GM19023 (cell line): Measurements from ENCODE around the gene RNF215.

Source experiments
- ATAC-seq: cut with Tn5 transposase; IDR thresholded peaks from one replicate; pipeline ENCODE4 v1.9.1; 2021; ENCODE audit warnings: mild to moderate bottlenecking, moderate library complexity; ENCODE audit not compliant: unreplicated experiment

RNF215 gene

GRCh38 chr22:30386960-30387827 lies at the start of gene RNF215:
TSS of gene RNF215 (minus strand) at chr22:30387411. CDS start at chr22:30387313, 98 bp downstream.
- peak; percentile 63 for ATAC-seq

DNA sequence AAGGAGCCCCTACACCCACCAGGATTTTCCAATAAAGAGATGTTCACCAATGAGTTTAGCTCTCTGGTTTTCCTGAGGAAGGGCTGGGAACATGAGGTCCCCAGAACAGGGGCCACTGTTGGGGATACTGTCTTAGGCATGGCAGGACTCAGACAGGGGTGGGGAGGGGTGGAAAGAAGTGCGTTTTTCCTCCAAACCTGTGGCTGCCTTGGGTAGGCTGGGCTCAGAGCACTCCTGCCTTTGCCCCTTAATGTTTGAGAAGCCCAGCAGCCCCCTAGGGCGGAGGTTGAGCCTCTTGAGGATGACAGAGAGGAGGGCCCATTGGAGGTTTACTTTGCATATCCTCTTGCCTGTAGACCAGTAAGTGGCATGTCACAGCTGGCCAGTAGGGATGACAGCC lies 49.0 kb upstream of the RNF215 start:
- no peak for ATAC-seq

GRCh38 chr22:30435674-30436126 lies 48.5 kb upstream of the RNF215 start:
- no peak for ATAC-seq

DNA sequence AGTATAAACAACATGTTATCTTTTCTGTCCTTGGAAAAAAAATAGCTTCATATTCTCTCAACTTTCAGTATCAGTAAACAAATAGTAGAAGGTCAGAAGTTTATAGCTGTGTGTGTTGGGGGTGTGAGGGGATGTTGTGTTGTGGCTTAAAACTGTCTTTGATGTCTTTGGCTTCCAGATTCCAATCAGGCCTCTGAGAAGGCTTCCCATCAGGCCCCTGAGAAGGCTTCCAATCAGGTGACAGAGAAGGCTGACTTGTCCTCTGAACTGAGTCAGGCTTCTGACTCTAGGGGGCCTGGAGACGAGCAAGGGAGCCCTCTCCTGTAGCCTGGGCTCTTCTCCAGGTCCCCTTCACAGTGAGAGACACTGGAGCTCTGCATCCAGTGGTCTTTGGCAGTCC lies 47.6 kb upstream of the RNF215 start:
- no peak for ATAC-seq

DNA sequence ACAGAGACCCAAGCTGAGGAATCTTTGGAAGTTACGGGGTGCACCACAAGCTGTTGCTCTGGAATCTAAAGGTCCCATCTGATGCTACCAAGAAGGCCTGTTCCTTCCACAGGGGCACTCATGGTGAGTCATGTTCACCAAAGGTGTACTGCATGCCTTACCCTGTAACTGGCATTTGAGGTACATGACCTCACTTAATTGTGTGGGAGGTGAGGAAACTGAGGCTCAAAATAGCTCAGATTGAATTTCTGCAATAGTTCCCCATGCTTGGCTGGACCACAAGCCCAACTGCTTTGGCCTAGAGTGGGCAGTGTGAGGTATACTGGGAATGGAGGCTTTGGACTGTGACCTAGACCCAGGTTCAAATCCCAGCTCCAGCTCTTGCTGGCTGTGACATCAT lies 46.6 kb upstream of the RNF215 start:
- no peak for ATAC-seq

DNA sequence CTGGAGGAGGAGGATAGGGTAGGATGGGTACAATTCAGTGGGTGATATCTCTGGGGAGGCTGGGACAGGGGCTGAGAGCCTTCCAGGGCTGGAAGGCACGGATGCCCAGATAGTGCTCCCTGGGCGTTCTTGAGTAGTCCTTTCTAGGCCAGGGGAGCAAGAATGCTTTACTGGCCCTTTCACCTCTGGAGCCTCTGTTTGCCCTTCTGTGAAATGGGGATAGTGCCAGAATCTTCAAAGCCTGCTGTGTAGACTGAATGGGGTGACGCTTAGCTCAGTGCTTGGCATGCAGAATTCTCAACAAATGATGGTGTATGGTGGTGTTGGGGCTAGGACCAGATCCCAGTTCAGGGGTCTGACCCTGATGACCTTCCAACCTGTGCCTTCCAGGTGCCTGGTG lies 46.0 kb upstream of the RNF215 start:
- no peak for ATAC-seq

GRCh38 chr22:30432520-30432919 lies 45.3 kb upstream of the RNF215 start:
- no peak for ATAC-seq

GRCh38 chr22:30432096-30432495 lies 44.9 kb upstream of the RNF215 start:
- ATAC-seq = no peak

- no peak for ATAC-seq
These were observed 43.7 kb upstream of the RNF215 start for GRCh38 chr22:30430933-30431332.

DNA sequence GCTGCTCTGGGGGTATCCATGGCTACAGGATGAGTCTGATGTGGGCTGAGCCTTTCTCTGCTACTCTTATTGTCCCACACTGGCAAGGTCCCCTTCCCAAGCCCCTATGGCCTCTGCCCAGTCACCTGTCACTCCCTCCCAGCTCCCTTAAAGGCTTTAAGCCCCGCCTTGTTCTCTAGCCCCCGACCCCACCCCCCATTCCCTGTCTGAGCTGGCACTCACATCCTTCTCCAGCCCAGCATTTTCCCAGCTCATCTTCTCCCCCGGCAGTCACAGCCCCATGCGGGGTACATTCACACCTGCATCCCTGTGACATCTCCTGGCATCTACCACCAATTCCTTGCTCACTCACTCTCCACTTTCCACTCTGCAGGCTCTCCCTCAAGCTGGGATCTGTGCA lies 42.7 kb upstream of the RNF215 start:
- no peak for ATAC-seq

DNA sequence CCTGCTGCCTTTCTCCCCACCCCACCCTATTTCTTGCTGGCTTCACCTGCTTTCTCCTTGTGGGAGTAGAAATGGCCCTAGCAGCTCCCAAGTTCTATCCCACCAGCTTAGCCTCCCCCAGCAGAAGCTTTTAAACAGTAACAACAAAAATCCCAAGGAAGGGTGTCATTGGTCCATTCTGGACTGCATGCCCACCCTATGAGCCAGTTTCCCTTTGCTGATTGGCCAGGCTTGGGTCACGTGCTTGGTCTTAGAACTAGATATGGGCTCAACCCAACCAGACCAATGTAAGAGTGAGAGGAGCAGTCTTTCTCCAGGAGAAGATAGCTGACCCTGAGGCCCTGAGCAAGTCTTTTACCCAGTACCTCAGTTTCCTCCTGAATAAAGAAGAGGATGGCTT lies 40.7 kb upstream of the RNF215 start:
- no peak for ATAC-seq

- no peak for ATAC-seq
These were observed 39.5 kb upstream of the RNF215 start for GRCh38 chr22:30426388-30427353.

DNA sequence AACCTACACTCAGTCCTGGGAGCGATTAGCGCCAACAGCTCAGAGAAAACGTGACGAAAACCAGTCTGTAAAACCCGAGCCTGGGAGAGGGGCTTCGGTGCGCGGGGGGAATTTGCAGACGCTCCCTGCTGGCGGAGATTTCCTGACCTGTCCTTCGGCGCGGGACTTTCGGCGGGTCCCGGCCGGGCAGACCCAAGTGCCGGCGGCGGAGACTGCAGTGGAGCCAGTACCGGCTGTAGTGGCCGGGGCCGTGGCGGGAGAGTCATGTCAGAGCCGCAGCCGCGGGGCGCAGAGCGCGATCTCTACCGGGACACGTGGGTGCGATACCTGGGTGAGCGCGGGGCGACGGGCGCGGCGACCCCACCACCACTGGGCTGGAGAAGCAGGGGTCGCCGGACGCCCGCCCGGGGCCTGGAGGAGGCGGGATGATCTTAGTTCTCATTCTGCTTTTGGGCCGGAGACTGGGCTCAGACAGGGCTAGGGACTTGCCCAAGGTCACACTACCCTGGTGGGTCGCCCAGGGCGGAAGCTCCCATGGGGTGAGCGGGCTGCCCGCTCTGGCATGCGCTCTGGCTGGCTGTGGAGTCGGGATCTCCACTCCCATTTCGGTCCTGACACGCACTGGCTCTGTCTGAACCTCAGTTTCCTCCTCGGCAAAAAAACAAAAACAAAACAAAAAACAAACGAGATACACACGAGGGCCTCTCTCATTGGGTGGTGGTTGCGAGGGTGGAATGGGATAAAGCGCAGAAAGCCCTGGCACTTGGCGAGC lies 38.6 kb upstream of the RNF215 start, which contains the start of gene MTFP1:
Gene MTFP1 (plus strand): TSS at position 153 of the 772 bp plus-strand sequence. CDS start 112 bp downstream, at position 265.
- no peak for ATAC-seq

DNA sequence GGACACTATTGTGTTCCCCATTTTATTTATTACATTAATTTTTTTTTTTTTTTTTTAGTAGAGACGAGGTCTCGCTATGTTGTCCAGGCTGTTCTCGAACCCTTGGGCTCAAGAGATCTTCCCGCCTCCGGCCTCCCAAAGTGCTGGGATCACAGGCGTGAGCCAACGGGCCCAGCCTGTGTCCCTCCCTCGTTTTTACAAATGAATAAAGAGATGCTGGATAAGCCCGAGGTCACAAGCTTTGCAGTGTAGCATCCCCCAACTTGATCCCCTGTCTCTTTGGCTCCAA lies 38.1 kb upstream of the RNF215 start:
- ATAC-seq = no peak

DNA sequence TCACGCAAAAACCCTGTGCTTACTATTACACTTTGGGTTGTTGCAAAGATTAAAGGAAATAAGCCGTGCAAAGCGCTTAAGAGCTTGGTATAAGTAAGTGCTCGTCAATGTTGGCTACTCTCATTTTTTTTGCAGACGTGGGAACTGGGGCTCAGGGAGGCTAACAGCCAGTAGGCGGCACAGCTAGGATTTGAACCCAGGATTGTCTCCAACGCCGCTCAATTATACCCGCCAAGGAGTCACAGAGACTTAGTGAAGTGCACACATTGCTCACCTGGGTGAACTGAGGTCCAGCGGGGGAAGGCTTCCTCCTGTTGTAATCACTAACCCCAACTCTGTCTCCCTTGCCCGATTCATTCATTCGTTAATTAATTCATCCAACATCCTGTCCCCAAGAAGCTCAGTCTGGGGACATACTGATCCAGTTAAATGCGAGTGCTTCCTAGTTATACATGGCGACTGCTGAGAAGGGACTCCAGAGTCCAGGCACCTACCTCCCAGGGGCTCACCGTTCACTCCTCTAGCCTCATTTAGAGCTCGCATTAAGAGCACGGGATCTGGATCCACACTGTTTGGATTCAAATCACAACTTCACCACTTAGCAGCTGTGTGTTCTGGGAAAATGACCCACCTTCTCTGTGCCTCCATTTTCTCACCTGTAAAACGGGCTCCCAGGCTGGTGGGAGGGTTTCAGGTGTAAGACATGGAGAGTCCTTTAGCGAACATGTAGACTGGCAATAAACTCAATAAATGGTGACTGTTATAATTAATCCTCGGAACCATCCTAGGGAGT lies 37.5 kb upstream of the RNF215 start:
- ATAC-seq = no peak

- peak; percentile 86 for ATAC-seq
These were observed 36.8 kb upstream of the RNF215 start for GRCh38 chr22:30423959-30424533.

GRCh38 chr22:30423301-30423958 lies 36.2 kb upstream of the RNF215 start:
- peak; percentile 34 for ATAC-seq

GRCh38 chr22:30422481-30423300 lies 35.5 kb upstream of the RNF215 start:
- no peak for ATAC-seq
